ENCODE results near the gene MAP4K2.
A peak's percentile ranks its signal among the peaks of the same experiment; 100 is the strongest.

Gene MAP4K2

DNA sequence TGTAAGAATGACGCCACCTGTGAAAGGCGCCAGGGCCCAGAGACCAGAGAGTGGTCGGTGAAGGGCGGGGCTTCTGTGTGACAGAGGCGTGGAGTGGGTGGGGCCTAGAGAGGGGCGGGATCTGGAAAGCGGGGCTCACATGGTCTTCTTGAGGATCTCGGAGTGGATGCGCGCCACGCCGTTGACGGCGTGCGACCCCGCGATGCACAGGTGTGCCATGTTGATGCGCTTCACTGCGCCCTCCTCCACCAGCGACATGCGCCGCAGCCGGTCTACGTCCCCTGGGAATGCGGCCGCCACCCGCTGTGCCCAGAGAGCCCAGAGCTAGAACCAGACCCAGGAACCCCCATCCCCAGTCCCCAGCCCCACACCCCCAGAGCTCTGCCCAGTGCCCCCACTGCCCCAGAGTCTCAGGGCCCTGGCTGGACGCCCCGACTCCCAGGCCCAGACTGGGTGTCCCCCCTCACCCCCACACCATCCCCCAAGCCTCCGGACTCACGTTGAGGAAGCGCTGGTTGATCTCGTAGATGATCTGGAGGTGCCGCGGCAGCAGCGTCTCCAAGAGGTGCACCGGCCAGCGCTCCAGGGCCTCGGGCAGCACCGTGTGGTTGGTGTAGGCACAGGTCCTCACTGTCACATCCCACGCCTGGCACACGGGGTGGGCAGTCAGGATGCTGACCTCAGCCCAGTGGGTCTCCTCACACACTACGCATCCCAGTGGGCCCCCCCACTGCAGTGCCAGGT, 49.5 kb downstream of the MAP4K2 start:
- DNase-seq, result no peak

DNA sequence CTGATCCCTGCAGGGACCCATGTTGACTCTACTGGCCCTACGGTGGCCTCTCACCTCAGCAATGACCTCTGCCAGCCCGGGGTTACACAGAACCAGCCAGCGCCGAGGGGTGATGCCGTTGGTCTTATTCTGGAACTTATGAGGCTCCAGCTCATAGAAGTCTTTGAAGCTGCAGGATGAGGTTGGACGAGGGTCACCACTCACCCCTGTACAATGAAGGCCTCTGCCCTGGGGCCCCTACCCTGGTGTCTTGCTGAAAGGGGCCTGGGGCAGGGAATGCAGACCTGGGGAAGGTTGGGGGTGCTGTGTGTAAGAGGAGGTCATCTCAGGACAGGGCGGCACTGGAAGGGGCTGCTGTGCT, 50.0 kb downstream of the MAP4K2 start:
- no peak for DNase-seq

DNA sequence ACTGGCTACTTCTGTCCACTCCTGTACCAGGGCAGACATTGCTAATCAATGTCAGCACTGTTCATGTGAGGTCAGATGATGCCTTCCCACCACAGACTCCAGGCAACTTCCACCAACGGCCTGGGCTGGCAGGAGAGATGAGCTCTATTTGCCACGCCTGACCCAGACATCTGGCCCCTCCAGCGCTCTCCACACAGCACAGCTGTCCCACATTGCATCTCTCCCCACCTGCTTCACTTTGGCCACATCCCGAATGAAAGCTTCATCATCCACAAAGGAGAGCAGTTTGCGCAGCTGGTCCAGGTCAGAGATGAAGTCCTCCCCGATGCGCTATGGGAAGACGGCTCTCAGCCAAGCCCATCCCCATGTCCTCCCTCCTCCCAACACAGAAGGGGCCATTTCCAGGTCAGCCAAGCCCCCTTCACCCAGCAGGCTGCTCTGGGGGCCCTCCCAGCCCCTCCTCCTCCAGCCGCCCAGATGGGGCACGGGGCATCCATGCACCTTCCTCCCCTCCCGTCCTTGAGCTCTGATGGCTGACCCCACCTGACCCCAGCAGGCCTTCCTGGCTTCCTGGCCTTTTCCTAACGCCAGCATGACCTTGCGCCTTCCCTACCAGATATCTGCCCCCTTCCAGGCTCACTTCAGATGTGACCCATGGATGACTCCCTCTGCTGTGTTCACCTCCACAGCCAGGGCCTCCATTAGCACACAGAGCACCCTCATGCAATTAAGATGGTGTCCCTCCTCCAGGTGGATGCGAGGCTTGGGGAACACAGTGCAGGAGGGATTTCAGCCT, 50.6 kb downstream of the MAP4K2 start:
- DNase-seq, result no peak

DNA sequence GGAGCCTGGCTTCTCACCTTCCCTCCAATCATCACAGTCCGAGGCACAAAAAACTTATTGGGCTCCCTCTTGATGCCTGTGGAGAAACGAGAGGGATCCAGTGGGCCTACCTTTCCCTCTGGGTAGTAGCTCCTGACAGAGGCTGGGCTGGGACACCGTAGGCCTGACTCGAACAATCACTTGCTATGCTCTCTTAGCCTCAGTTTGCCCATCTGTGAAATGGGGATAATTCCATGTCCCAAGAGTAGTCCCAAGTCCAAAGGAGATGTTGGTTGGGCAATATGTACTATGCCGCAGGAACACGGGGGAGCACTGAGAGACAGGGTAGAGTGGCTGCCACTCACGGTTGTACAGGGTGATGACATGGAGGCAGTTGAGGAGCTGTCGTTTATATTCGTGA, 51.4 kb downstream of the MAP4K2 start:
- DNase-seq, result no peak

DNA sequence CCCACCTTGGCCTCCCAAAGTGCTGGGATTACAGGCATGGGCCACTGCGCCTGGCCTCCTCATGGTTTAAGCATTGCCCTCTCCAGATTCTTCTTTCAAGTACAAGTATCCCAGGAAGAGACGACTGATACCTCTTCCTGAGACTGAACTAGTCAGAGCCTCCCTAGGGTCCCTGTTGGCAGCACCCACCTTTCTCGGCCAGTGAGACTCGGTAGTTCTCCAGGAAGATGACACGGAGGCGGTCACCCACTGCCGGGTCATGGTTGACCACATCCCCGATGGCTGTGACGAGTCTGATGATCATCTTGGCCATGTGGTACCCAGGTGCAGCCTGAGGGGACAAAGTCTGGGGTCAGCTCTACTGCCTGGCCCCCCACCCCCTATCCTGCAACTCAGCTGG, 51.9 kb downstream of the MAP4K2 start:
- DNase-seq, result no peak

DNA sequence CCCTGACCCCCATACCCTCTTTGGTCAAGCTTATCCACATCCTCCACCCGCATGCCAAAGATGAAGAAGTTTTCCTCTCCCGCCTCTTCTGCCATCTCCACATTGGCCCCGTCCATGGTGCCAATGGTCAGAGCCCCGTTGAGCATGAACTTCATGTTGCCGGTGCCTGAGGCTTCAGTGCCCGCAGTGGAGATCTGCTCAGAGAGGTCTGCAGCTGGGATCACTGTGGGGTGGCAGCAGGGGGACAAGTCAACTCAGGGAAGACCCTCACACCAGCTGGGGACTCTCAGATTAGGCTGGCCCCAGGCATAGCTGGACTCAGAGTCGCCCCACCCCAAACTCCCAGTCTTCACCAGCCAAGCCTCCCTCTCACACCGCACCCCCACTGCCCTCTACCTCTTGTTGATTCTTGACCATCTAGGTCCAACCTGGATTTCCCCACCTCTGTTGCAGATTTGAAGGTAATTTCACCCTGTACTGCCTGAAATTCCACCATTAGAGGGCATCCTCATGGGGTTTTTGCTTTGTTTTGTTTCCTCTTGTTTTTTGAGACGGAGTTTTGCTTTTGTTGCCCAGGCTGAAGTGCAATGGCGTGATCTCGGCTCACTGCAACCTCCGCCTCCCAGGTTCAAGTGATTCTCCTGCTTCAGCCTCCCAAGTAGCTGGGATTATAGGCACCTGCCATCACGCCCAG, 52.5 kb downstream of the MAP4K2 start:
- DNase-seq, result no peak

DNA sequence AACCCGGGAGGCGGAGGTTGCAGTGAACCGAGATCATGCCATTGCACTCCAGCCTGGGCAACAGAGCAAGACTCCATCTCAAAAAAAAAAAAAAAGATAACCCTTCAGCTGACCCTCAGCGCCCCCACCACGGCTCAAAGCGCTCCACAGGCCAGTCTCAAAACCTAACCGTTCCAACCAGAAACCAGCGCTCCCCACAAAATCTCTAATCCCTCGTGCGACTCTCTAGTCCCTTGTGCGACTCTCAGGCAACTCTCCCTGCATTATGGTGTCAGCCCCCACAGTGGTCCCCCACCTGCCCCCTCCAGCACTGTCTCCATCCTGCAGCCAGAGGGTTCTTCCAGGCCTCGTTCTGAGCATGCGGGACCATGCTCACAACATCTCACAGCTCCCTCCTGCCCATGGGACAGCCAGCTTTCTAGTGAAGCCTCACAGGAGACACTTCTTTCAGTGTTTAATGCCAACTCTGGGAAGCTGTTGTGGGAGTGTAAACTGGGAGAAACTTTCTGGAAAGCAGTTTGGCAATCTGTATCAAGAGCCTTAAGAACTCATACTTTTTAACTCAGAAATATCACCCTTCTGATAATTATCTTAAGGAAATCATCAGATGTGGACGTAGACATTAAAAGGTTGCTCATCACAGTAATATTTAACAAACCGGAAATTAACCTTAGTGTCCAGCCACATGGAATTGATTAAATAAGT, 54.9 kb downstream of the MAP4K2 start:
- no peak for DNase-seq

DNA sequence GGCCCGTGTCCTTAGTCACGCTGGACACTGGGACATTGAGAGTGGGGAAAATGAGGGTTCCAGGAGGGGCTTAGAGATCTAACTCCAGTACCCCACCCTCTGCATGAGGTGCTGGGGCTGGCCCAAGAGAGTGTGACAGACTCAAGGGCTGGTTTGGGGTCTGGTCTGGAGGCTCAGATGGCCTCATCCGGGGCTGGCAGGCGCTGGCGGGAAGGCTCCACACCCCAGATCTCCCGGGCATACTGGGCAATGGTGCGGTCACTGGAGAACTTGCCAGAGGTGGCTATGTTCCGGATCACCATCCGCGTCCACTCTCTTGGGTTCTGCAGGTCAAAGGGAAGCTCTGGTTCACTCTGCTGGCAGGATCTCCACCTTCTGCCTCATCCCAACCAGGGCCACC, 56.5 kb downstream of the MAP4K2 start:
- no peak for DNase-seq

DNA sequence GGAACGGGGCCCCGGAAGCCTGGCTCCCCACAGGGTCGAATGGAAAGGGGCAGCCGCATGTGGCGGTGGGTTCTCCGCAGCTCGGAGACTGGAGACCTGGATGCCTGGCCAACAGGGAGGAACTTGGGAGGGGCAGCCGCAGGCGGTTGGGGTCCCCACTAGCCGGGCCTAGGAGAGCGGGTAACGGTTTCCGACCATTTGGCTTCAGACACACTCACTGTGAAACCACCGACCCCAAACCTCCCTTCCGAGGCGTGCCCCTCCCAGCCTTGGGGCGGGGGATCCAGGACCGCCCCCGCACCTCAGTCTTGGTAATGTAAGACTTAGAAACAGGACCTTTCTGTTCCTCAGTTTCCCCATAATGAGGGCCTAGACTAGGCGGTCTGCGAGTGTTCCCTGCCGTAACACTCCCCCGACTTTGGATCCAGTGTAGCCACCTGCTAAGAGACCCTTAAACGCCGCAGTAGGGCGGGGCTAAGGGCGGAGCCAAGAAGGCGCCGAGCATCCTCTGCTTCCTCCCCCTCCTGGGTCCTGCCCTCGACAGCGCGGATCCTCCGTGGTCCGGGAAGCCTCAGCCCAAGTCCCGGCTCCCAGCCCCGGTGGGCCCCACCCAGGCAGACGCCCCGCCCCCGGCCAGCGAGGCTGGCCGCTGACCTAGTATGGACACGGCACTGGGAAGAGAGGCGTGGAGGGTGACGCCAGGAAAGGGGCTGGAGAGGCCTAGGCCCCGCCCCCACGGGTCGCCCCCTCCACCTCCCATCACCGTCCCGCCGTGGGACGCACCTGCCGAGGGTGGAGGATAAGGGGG, 57.3 kb downstream of the MAP4K2 start:
- DNase-seq, result peak; percentile 82

DNA sequence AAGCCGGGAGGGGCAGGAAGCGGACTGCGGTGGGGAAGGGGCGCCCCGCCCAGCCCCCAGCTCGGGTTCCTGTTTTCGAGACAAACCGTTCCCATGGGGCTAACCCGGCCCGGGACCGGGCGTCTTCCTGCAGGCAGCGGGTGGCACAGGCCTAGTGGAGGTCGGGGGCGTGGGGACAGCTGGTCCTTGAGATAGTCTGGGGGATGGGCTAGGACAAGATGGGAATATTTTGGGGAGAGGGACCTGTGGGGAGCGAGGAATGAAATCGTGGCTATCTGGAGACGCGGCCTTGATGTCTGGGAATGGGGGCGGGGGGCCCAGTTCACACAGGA, 57.9 kb downstream of the MAP4K2 start:
- DNase-seq, result peak; percentile 79

DNA sequence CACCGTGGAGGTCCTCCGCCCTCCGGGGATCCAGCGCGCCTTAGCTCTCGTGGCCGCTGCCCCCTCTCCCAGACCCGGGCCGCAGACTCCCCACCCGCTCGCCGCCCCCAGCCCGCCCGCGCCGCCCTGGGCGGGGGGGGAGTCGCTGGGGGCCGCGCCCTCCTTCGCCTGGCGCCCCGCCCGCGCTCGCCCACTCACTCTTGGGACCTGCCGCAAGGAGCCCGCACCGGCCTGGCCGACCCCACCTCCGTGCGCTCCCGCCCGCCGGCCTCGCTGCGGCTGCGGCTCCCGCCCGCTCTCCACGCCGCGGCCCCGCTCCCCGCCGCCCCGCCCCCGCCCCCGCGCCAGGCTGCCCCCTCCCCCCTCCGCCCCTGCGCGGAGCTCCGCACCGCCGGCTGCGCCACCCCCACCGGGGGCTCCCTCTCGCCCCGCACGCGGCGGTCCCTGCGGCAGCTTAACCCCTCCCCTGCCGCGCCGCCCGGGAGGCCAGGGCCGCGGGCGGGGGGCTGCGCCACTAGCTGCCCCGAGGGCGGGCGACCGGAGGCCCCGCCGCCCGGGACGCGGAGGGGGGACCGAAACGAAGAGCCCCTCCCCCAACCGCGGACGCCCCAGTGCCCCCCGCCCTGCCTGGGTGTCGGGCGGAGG, 58.3 kb downstream of the MAP4K2 start:
- no peak for DNase-seq

DNA sequence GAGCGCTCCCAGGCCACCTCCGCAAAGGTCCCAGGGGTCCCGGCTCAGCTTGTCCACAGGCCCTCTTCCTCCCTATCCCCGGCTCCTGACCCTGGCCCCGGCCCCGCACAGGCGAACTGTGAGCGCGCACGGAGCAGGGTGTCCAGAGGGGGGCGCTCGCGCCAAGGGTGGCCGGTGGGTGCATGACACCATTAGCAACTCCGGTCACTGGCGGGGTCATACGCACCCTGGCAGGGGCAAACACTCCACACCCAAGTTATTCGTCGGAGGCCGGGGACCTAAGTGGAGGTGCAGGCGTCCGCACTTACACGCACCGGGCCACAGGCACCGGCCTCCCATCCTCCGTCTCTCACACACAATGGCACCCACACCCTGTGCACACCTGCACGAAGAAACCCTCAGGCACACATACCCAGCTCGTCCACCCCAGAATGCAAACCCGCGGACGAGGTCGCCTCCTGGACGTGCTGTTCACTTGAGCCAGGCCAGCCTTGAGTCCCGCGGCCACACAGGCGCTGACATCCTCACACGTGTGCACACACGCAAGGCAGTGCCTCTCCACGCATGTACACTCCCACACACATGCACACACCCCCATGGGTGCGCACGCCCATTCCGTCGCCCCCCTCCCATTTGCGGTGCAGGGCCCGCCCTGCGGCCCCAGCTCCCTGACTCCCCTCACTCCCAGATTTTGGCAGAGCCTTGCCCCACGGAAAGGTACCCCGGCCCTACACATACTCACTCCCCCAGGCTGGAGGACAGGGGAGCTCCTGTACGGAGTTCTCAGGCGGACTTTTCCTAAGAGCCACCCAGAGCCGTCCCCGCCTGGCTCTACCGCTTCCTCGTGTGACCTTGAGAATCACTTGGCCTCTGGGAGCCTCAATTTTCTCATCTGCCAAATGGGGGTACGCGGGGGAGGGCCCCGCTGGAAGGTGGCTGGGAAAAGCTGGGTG, 59.1 kb downstream of the MAP4K2 start, which contains the start of gene RASGRP2:
RASGRP2 (minus strand) TSS at position 552 of the 953 bp plus-strand sequence. CDS start 1,276 bp downstream, outside the sequence.
- DNase-seq, result peak; percentile 84

DNA sequence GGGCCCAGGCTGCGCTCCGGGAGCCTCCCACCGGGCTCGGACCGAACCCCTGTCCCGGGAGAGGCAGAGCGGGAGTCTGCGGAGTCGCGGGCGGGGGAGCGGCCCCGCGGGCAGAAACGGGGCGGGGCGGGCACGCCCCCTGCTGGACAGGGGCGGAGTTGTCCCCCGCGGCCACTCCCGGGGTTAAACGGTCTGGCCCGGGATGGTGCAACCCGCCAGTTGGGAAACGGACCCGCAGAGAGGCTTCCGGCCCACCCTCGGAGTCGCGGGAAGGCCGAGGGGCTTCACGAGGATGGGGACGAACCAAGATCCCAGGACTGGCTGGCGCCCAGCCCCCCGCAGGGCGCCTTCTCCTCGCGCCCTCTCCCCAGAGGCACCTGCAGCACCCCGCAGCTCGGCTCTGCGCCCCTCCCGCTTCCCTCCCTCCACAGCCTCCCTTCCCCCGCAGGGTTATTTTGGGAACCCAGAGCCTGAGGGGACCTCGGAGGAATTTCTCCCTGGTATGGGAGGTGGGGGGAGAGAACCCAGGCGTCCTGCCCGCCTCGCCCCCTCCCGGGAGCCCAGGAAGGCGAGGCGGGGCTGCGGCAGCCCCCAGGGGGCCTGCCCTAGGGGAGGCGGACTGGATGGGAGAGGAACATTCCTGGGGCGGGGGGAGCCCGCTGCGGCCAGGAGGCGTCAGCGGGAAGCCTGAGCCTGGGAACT, 60.0 kb downstream of the MAP4K2 start:
- DNase-seq, result peak; percentile 82

DNA sequence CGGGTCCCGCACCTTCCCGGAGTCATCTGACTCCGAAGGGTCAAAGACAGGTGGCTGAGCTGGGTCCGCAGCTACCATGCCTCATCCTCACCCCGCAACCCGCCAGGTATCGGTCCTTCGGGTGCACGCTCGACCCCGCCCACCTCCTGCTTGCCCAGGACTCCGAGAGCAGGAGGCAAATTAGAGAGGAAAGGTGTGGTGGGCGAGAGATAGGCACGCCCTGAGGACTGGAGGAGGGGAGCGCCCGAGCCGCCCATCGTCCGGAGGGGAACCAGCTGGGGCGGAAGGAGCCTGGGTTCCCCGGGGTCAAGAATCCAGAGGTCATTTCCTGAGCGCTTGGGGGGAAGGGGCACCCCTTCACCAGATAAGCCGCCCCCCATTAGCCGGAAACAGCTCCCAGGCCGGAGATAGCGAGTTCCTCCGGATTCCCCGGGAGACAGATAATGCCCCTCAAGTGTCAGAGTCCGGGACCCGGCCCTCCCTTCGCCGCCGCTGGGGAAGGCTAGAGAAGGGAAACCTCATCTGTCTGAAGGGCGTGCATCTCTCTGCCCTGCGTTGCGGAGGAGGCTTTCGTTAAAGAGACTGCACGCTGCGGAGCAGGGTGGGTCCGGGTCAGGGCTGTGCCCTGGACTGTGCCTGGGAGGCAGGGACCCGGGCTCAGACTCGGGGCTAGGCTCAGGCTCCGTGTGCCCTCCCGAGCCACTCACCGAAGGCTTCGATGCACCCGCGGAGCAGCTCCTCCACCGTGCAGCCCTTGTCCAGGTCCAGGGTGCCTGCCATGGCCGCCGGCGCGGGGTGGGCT, 60.7 kb downstream of the MAP4K2 start:
- peak; percentile 40 for DNase-seq

DNA sequence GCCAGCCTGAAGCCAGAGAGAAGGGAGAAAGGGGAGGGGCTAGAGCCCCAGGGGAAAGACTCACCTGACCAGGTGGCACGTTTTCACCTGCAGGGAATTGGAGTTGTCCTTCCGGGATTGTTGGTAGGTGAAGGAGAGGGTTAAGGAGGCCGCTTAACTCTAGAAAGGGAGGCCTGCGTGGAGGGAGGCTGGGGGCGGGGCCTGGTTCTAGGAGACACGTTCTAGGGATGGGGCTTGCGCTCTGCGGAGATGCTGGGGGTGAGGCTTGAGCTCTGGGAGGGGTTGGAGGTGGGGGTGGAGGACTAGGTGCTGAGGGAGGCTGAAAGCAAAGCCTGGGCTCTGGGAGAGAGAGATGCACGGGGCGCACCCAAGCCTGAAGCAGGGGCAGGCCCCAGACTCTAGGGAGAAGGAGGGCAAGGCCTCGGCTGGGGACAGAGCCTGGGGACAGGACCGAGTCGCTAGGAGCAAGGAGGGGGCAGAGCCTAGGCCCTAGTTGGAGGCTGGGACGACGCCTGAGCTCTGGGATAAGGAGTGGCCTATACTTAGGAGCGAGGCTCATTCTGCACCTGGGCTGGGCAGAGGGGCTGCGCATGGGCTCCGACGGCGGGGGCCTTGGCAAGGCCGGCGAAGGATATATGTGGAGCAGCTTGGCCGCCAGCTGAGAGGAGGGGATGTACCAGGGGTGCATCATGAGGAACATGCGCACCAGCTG, 61.5 kb downstream of the MAP4K2 start:
- no peak for DNase-seq

DNA sequence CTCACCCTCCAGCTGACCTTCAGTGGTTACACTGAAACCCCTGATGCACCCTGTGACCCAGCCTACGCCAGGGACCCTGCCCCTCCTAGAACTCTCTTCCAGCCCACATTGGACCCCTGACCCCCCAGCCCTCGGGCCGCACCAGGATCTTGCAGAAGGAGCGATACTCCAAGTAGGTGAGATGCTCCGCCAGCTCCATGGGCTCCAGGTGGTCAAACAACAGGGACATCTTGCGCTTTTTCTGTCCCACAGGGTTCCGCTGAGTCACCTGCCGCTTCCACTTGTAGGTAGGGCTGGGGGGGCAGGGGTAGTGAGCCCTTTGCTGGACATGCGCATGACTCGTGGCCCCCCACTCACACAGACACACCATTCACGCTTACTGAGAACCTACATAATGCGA, 63.1 kb downstream of the MAP4K2 start:
- no peak for DNase-seq

DNA sequence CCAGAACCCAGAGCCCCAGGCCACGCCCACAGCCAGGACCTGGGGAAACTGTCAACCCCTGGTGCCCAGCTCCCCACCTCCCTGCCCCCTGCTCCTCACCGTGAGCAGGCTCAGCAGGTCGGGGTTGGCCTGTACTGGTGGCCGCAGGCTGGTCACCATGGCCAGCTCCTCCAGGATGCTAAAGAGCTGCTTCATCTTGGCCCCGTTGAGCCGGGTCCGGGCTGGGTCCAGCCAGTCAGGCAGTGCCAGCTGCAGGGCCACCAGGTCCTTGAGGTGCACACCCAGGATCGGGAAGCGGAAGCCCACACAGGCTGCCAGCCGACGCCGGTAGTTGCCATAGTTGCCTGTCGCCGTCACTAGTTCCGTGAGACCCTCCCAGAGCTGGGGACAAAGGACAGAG, 66.4 kb downstream of the MAP4K2 start:
- no peak for DNase-seq

DNA sequence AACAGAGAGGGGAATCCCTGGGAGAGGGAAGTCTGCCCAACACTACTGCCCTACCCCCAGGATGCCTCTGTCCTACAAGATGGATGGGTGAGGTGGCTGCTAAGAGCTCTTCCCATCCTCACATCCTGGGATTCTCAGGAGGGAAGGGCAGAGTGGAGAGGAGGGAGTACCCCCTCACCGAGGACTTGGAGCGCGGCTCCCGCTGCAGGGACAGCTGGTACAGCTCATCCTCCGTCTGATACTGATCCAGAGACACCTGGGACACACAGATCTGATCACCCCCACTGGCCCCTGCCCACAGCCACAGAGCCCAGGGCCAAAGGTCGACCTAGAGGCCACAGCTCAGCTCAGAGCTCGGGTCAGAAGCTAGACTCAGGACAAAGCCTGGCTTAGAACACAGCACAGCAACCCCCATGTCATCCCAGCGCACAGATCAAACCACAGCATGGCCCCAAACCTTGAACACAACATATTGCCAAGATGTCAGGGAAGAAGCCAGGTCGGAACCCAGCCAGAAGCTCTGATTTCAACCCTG, 67.2 kb downstream of the MAP4K2 start:
- DNase-seq, result no peak
